AG08395 (cell line): Measurements from ENCODE around the gene FHIT.

Experiments used
- DNase-seq: peaks from one replicate; pipeline ENCODE4 v3.0.0; 2012; ENCODE audit warnings: mixed read lengths, low spot score

The FHIT gene

GRCh38 chr3:60216462-60217075 is 1034.7 kb downstream of the FHIT start:
- DNase-seq: no peak

GRCh38 chr3:60215946-60216345 is 1035.3 kb downstream of the FHIT start:
- no peak for DNase-seq

- DNase-seq: no peak
These were observed 1043.3 kb downstream of the FHIT start for GRCh38 chr3:60207905-60208304.

GRCh38 chr3:60206206-60206605 is 1045.0 kb downstream of the FHIT start:
- DNase-seq: no peak

- DNase-seq: no peak
These were observed 1049.1 kb downstream of the FHIT start for GRCh38 chr3:60202052-60202726.

GRCh38 chr3:60199306-60199705 is 1051.9 kb downstream of the FHIT start:
- no peak for DNase-seq

GRCh38 chr3:60198179-60198720 is 1053.0 kb downstream of the FHIT start:
- no peak for DNase-seq

GRCh38 chr3:60192297-60193114 is 1058.7 kb downstream of the FHIT start:
- DNase-seq: no peak

- no peak for DNase-seq
These were observed 1061.2 kb downstream of the FHIT start for GRCh38 chr3:60190073-60190472.

- DNase-seq: no peak
These were observed 1061.9 kb downstream of the FHIT start for GRCh38 chr3:60189304-60189703.

GRCh38 chr3:60188803-60189202 is 1062.4 kb downstream of the FHIT start:
- DNase-seq: no peak

- no peak for DNase-seq
These were observed 1063.9 kb downstream of the FHIT start for GRCh38 chr3:60187343-60187742.

GRCh38 chr3:60186359-60186758 is 1064.9 kb downstream of the FHIT start:
- DNase-seq: no peak

- DNase-seq: no peak
These were observed 1066.1 kb downstream of the FHIT start for GRCh38 chr3:60185161-60185560.

- no peak for DNase-seq
These were observed 1068.6 kb downstream of the FHIT start for GRCh38 chr3:60182697-60183096.

- no peak for DNase-seq
These were observed 1072.2 kb downstream of the FHIT start for GRCh38 chr3:60178931-60179653.

GRCh38 chr3:60177726-60178125 is 1073.5 kb downstream of the FHIT start:
- no peak for DNase-seq

- DNase-seq: no peak
These were observed 1074.6 kb downstream of the FHIT start for GRCh38 chr3:60176614-60177013.

GRCh38 chr3:60175680-60176079 is 1075.6 kb downstream of the FHIT start:
- no peak for DNase-seq

GRCh38 chr3:60169755-60170154 is 1081.5 kb downstream of the FHIT start:
- DNase-seq: no peak

GRCh38 chr3:60167186-60167585 is 1084.1 kb downstream of the FHIT start:
- DNase-seq: no peak
